HG03196 (cell line): ENCODE measurements around the gene ESPN.

Source experiments
- ATAC-seq: cut with Tn5 transposase; IDR thresholded peaks from one replicate; pipeline ENCODE4 v1.9.1; 2021; ENCODE audit not compliant: unreplicated experiment

The ESPN gene

GRCh38 chr1:6463120-6463412 lies 38.5 kb downstream of the ESPN start:
- ATAC-seq, result no peak

DNA sequence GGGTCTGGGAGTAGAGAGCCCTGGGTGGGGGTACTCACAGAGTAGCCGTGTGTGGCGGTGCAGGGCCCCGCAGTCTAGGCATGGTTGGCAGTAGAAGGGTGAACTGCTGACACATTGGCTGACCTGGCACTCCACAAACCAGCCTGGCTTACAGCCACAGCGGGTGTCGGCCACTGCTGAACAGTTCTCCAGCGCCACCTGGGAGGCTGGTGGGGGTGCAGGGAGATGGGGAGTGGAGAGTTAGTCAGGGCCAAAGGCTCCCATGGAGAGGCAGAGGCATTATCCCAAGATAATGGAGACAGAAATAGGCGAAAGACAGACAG lies 39.9 kb downstream of the ESPN start:
- no peak for ATAC-seq

GRCh38 chr1:6464915-6465314 lies 40.3 kb downstream of the ESPN start:
- no peak for ATAC-seq

DNA sequence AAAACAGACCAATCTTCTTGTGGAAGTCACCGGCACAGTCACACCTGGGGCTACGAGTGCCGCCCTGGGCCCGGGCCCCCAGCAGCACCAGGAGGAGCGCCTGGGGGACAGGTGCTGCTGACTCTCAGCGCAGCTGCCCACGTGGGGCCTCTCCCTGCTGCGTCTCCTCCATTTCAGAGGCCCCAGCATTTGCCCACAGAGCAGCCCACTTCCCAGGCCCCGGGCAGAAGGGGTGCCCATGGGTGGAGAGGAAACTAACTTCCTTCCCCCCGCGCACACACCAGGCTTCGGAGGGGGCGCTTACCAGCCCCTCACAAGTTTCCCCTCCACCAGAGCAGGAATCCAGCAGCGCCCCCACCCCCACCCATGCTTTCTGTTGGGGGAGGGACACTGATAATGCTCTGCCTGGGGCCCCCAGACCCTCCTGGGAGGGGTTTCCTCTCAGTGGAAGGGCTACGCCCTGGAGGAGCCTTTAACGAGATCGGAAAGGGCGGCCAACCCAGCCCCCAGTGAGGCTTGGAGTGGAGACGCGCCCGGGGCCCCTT lies 41.0 kb downstream of the ESPN start:
- ATAC-seq, result no peak

DNA sequence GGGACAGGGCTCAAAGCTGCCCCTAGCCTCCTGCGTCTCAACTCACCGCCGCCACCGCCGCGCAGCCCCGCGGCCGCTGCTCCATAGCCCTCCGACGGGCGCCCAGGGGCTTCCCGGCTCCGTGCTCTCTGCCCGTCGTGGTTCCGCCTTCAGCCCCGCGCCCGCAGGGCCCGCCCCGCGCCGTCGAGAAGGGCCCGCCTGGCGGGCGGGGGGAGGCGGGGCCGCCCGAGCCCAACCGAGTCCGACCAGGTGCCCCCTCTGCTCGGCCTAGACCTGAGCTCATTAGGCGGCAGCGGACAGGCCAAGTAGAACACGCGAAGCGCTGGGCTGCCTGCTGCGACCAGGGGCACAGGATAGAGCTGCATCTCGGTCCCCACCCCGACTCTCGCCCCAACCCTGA lies 41.4 kb downstream of the ESPN start, which contains the start of gene TNFRSF25:
Gene TNFRSF25 (minus strand): TSS at position 151 of the 400 bp plus-strand sequence. CDS start 66 bp downstream, at position 85.
- no peak for ATAC-seq

DNA sequence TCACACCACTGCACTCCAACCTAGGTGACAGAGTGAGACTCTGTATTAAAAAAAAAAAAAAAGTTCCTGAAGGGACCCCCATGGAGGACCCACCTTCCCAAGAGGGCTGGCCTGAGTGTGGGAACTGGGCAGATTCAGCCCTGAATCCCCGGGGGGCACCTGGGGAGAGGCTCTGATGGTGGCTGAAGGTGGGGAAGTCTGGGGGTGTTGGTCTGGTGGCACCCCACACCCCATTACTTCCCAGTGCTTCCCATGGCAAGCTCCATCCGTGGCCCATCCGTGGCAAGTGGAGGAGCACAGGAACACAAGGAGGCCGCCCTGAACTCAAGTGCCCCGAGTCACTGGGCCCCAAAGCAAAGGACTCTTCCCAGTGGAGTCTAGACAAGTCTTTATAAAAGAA lies 42.2 kb downstream of the ESPN start:
- ATAC-seq, result no peak

DNA sequence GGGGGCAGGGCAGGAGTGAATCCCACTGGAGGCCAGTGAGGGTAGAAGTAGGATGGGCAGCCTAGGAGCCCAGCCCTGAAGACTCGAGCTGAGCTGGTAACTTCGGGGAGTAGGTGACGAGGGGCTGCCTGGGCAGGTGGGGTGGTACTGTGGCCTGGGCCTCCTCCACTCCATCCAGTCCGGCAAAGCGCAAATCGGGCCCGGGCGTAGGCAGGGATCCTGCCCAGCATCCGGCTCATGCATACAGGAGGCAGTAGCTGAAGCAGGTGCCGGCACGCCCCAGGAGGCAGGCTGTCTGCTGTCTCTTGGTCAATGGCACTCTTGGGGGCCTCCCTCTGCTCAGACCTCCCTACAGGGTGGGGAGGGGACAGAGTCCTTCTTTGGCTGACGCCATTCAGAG lies 42.6 kb downstream of the ESPN start:
- ATAC-seq, result no peak

GRCh38 chr1:6467744-6468688 lies 43.4 kb downstream of the ESPN start:
- ATAC-seq, result no peak

DNA sequence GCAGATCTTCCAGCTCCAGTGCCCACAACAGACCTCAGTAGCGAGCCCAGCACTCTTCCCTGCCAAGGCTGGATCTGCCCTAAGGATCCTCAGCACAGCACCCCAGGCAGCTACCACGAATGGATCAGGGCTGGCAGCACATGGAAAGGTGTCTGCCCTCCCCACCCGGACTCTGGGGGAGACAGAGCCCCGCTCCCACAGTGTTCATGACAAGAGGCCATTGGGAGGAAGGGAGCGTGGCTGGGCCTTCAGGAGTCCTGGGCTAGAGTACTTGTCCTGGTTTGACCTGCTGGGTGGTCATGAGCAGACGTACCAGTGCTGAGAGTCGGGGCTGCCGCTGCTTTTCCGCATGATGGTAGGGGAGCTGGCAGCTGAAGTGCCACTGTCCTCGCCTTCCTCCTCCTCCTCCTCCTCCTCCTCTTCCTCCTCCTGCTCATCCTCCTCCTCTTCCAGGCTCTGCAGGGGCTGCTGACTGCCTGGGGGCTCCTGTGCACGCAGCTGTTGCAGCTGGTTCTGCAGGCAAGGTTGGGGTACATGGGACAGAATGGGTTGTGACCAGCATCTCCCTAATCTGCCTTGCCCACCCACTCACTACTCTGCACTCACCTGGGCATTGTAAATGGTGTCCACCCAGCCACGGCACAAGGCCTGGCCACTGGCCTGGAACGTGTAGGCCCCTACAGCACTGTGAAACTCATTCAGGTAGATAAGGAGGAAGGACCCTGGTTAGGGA lies 44.3 kb downstream of the ESPN start:
- ATAC-seq, result no peak

GRCh38 chr1:6470132-6471085 lies 45.8 kb downstream of the ESPN start:
- no peak for ATAC-seq

GRCh38 chr1:6471086-6471969 lies 46.8 kb downstream of the ESPN start:
- ATAC-seq, result no peak

- no peak for ATAC-seq
Measured at GRCh38 chr1:6471970-6472368, 47.4 kb downstream of the ESPN start.

DNA sequence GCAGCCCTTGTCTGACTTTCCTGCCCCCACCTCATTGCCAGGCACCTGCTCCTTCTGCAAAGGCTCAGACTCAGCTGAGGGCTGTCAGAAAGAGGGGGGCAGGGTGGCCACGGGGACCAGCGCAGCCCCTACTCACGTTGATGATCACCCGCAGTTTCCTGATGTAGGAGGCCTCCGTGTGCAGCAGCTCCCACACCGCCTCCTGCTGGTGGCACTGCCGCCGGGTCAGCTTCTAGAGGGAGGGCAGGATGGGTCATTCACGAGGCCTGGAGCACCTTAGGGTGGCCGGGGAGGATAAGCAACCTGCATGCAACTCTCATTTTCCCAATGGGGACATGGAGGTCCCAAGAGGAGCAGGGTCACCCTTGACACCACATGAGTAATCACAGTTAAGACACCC lies 47.8 kb downstream of the ESPN start:
- no peak for ATAC-seq

DNA sequence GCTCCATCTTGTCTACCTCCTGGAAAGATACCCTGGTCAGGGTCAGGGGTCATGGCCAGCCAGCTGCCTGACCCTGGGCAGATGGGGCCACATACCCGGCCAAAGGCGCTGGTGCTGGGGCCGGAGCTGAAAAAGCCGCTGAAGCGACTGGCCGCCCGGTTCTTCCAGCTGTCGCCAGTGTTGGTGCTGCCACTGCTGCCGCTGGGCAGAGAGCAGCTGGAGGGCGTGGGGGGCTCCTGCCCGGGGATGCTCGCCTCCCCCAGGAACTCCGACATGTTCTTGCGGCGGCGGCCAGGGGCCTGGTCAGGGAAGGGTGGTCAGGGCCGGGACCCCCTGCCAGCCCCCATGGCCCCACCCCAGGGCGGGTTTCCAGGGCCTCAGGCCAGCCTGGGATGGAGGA lies 48.6 kb downstream of the ESPN start:
- no peak for ATAC-seq

GRCh38 chr1:6473974-6474814 lies 49.6 kb downstream of the ESPN start:
- ATAC-seq, result no peak

DNA sequence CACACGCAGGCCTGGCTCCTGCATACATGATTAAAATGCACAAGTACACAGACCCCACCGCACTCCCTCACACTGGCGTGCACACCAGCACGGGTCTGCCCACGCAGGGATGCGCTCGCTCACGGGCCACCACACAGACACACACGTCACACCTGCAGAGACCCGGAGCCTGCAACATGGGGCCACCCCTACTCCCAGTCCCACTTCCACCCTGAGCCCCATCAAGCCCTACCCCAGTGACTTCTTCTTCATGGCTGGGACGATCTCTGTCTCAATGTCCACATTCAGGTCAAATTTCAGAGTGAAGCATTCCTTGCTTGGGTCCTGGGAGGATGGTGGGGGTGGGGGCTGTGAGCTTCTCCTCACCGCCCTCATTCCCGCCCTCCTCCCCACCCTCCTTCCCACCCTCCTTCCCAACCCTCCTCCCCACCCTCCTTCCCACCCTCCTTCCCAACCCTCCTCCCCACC lies 50.3 kb downstream of the ESPN start:
- ATAC-seq, result no peak

- no peak for ATAC-seq
Measured at GRCh38 chr1:6475381-6476133, 51.0 kb downstream of the ESPN start.

- ATAC-seq, result no peak
Measured at GRCh38 chr1:6476483-6476882, 51.9 kb downstream of the ESPN start.
